HG03175 (cell line): ENCODE data around the gene SMARCC1.
"Not testable (repeated sequence)": the region's sequence is repeated elsewhere in the genome, so short reads cannot be mapped to it uniquely, and the experiment has no call there.

ENCODE experiments used
- ATAC-seq: cut with Tn5 transposase; IDR thresholded peaks from one replicate; pipeline ENCODE4 v1.9.1; 2021; ENCODE audit warnings: mild to moderate bottlenecking, moderate library complexity; ENCODE audit not compliant: unreplicated experiment

SMARCC1 gene

DNA sequence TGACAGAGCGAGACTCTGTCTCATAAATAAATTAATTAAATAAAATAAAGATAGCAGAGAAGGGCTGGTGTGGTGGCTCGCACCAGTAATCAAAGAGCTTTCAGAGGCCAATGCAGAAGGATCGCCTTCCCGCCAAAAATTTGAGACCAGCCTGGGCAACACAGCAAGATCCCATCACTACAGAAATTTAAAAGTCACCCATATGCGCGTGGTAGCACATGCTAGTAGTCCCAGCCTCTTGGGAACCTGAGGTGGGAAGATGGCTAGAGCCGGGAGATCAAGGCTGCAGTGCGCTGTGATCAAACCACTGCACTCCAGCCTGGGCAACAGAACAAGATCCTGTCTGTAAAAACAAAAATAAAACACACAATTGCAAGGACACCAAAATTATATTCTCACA is 9.6 kb downstream of the SMARCC1 start:
- ATAC-seq, result no peak

DNA sequence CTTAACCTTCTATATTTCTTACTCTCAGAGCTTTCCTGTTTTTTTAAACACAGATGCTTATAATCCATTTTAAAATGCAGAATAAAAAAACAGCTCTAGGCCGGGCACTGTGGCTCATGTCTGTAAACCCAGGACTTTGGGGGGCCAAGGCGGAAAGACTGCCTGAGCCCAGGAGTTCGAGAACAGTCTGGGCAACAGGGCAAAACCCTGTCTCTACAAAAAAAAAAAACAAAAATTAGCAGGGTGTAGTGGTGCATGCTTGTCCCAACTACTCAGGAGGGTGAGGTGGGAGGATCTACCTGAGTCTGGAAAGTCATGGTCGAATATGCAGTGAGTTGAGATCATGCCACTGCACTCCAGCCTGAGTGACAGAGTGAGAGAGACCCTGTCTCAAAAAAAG is 15.5 kb downstream of the SMARCC1 start:
- ATAC-seq, result no peak

DNA sequence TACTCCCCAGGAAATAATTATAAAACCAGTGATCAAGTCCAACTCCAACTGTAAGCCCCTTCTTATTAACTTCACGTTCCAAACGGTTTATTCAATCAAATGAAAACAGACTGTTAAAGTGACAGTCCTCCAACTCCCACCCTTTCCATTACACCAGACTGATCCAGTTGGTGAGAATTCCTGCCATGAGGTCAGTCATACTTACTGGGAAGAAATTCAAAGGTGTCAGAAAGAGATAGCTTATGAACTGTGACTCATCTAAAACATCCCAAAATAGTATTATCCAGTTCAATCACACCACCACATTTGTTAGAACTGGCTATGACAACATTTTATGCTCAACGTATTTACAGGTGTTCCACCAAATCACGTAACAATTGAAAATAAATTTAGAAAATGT is 19.5 kb downstream of the SMARCC1 start:
- ATAC-seq, result no peak

DNA sequence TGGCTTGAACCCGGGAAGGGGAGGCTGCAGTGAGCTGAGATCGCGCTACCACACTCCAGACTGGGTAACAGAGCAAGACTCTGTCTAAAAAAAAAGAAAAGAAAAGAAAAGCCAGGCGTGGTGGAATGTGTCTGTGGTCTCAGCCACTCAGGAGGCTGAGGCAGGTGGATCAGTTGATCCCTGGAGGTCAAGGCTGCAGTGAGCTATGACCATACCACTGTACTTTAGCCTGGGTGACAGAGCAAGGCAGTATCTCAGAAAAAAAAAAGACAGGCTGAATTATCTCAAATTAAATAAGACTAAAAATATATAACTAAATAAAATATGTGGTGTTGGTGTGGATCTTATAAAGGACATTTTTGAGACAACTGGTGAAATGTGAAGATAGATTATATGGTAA is 20.6 kb downstream of the SMARCC1 start:
- ATAC-seq, result no peak

DNA sequence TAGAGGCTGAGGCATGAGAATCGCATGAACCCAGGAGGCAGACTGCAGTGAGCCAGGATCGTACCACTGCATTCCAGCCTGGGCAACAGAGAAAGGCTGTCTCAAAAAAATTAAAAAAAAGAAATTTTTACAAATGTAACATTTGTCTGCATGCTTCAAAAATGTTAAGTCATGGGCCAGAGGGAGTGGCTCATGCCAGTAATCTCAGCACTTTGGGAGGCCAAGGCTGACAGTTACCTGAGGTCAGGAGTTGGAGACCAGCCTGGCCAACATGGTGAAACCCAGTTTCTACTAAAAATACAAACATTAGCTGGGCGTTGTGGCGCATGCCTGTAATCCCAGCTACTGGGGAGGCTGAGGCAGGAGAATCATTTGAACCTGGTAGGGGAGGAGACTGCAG is 21.5 kb downstream of the SMARCC1 start:
- not testable (repeated sequence) for ATAC-seq

DNA sequence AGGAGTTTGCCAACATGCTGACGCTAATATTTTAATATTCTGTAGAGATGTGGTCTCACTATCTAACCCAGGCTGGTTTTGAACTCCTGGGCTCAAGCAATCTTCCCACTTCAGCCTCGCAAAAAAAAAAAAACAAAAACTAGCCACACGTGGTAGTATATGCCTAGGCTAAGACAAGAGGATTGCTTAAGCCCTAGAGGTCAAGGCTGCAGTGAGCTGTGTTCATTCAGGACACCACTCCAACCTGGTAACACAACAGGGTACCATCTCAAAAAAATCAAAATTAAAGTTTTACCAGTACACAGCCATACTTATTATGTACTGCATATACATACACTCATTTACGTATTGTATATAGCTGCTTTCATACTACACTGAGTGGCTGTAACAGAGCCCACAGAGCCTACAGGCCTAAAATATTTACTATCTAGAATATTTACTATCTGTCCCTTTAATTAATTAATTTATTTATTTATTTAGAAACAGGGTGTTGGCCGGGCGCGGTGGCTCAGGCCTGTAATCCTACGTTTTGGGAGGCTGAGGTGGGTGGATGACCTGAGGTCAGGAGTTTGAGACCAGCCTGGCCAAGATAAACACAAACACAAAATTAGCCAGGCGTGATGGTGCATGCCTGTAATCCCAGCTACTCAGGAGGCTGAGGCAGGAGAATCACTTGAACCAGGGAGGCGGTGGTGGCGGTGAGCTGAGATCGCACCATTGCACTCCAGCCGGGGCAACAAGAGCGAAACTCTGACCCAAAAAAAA is 23.2 kb downstream of the SMARCC1 start:
- no peak for ATAC-seq

DNA sequence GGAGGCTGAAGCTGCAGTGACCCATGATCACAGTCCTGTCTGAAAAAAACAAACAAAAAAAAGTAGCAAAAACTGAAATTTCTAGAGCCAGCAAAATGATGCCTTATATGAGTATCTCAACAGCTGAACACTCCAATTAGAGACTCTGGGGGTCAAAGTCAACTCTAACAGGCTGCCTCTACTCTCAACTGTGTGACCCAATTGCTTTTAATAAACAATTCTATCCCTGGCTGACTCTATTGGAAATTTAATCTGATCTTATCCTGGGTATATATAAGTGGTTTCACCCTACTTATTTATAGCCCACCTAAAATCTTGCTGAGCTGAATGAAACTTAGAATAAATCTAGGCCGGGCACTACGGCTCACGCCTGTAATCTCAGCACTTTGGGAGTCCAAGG is 29.0 kb downstream of the SMARCC1 start:
- ATAC-seq, result no peak

DNA sequence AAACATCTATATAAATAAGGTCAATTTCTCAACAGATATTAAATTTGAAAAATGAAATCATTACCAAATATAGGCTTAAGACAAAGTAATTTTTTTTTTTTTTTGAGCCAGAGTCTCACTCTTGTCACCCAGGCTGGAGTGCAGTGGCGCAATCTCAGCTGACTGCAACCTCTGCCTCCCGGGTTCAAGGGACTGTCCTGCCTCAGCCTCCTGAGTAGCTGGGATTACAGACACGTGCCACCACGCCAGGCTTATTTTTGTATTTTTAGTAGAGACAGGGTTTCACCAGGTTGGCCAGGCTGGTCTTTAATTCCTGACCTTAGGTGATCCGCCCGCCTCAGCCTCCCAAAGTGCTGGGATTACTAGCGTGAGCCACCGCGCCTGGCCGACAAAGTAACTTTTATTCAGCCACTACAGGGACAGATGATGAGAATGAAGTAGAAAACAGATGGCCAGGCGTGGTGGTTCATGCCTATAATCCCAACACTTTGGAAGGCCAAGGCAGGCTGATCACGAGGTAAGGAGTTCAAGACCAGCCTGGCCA is 30.8 kb downstream of the SMARCC1 start:
- ATAC-seq, result not testable (repeated sequence)

DNA sequence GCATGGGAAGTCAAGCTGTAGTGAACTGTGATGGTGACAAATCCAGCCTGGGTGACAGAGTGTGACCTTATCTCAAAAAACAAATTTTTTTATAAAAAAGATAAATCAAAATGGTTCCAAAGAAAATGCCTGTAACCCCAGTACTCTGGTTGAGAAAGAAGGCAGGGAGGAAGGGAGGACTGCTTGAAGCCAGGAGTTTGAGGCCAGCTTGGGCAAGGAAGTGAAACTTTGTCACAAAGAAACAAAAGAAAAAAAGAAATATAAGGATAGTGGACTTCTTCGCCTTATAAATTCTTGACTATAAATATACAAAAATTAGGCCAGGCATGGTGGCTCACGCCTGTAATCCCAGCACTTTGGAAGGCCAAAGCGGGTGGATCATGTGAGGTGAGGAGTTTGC is 34.1 kb downstream of the SMARCC1 start:
- ATAC-seq, result no peak

DNA sequence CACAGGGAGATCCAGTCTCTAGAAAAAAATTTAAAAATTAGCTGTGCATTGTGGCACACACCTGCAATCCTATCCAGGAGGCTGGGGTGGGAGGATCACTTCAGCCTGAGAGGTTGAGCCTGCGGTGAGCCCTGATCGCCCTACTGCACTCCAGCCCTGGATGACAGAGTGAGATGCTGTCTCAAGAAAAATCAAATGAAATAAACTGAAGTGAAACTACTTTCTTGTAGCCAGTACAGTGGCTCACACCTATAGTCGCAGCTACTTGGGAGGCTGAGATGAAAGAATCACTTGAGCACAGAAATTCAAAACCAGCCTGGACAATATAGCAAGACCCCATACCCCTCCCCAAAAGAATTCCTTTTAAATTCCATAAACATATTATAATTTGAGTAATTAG is 35.4 kb downstream of the SMARCC1 start:
- ATAC-seq, result no peak

DNA sequence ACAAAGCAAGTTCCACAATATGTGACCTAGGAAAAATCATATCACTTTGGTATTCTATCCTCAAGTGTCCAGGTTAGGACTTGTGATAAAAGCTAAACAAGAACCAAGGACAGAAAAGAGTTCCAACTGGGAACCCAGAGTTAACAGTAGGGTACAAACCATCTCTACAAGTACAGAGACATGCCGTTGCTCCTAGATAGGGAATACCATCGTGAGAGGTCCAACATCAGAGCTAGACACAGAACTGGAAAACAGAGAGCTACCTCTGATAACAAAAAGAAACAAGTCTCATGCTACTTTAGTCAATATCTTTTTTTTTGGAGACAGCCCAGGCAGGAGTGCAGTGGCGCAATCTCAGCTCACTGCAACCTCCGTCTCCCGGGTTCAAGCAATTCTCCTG is 37.8 kb downstream of the SMARCC1 start:
- ATAC-seq, result no peak

DNA sequence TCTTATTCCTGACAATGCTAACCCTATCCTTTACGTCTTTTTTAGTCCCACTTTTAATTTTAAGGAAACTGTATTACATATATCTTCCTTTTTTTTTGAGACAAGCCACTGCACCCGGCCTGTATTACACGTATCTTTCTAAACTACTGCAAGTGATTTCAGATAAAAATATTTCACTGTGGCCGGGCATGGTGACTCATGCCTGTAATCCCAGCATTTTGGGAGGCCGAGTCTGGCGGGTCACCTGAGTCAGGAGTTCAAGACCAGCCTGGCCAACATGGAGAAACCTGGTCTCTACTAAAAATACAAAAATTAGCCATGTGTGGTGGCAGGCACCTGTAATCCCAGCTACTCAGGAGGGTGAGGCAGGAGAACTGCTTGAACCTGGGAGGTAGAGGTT is 38.3 kb downstream of the SMARCC1 start:
- ATAC-seq, result not testable (repeated sequence)

DNA sequence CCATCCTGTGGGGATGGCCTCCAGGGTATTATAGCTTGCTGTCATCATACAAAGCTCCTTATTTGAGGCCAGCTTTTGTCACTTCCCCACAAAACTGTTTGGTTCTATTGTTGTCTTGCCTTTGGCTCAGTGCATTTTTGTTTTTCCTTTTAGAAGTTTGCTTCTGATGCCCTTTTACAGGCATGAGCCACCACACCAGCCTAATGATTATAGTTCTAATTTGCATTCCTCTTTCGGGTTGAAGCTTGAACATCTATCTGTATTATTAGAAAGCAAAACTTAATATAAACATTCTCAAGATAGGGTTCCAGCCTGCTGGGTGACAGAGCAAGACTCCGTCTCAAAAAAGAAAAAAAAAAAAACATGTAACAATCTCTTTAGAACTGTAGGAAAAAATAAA is 39.8 kb downstream of the SMARCC1 start:
- ATAC-seq, result no peak

DNA sequence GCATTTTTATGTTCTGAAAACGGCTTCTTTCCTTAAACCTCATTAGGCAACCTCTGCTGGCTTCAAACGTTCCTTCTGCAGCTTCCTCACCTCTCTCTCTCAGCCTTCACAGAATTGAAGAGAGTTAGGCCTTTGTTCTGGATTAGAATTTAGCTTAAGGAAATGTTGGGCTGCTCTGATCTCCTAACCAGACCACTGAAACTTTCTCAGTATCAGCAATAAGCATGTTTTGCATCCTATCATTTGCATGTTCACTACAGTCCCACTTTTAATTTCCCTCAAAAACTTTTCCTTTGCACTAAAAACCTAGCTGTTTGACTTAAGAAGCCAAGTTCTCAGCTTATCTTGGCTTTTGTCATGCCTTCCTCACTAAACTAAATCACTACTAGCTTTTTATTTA is 49.5 kb downstream of the SMARCC1 start:
- no peak for ATAC-seq

DNA sequence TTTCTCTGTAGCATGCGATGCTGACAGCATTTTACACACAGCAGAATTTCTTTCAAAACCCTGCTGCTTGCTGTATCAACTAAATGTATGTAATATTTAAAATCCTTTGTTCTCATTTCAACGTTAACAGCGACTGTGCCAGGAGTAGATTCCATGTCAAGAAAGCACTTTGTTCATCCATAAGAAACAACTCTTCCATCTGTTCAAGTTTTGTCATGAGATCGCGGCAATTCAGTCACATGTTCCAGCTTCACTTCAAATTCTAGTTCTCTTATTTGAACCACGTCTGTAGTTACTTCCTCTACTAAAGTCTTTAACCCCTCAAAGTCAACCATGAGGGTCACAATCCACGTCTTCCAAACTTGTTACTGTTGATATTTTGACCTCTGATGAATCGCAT is 50.6 kb downstream of the SMARCC1 start:
- ATAC-seq, result no peak

DNA sequence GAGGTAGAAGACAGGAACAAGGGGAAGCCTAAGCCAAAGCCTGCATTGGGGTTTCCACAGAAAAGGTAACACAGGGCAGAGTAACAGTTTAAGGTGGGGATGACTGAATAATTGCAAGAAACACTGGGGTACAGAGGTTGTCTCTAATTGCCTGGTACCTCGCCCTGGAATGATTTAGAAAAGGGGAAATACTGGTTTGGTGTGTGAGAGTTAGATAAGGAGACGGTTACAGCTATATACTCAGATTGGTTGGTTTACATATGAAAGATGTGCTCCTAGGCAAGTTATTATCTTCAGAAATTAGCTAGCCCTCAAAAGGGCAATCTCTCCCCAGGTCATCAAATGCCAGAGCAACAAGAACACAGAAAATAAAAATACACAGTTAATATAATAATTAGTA is 58.8 kb downstream of the SMARCC1 start:
- ATAC-seq, result no peak

DNA sequence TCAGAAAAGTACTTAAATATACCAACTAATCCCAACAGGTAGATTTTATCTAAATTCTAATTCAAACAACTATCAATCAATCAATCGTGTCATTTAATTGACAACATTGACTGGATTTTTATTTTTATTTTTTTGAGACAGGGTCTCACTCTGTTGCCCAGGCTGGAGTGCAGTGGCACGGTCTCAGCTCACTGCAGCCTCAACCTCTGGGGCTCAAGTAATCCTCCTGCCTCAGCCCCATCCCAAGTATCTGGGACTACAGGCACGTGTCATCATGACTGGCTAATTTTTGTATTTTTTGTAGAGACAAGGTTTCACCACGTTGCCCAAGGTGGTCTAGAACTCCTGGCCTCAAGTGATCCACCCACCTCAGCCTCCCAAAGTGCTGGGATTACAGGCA is 64.2 kb downstream of the SMARCC1 start:
- ATAC-seq, result not testable (repeated sequence)

DNA sequence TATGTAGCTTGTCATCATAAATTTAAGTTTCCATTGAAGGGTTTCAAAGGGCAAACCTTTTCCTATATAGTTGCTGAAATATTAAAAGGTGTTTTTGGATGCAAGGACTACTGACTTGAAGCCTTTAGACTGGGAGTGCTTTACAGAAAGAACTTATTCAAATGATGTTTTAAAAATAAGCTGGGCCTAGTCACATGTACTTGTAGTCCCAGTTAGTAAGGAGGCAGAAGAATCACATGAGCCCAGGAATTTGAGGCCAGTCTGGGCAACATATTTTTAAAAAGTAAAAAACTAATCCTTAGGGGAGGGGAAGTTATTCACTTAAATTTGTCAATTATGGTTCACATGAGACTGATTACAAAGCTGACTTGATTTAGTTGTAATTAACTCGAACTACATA is 65.0 kb downstream of the SMARCC1 start:
- no peak for ATAC-seq

DNA sequence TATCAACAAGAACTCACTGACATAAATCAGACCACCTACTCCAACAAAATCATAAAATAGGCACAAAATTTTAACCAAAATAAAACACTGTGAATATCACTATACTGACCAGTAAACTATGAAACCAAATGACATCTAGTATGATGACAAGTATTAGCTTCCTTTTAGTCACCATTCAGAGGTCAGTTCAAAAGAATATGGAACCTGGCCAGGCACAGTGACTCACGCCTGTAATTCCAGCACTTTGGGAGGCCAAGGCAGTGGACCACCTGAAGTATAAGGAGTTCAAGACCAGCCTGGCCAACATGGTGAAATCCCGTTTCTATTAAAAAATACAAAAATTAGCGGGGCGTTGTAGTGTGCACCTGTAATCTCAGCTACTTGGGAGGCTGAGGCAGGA is 65.8 kb downstream of the SMARCC1 start:
- no peak for ATAC-seq

DNA sequence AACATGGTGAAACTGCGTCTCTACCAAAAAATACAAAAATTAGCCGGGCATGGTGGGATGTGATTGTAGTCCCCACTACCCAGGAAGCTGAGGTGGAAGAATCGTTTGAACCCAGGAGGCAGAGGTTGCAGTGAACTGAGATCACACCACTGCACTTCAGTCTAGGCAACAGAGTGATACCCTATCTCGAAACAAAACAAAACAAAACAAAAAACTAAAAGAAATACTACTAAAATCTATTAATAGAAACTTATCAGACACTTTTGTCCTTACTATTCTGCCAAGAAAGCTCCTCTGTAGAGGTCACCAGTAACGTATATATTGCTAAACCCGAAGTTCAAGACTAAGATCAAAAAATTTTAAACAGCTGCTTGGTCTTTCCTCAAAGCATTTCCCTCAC is 67.1 kb downstream of the SMARCC1 start:
- no peak for ATAC-seq

DNA sequence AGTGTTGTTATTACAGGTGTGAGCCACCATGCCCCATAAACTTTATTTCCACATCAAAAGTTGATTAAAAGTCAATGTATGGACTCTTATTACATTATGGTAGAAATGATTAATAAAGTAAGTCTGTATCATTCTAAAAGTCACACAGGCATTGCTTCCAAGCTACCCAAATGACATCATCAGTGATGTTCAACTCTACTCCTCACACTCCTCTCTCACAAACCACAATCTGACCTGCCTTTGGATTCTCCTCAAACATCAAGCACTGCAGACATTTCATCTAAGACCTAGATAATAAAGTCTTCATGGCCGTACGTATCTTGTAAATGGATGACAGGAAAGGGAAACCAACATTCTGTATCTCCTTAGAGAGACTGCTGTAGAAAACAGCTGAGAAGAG is 68.0 kb downstream of the SMARCC1 start:
- ATAC-seq, result no peak

DNA sequence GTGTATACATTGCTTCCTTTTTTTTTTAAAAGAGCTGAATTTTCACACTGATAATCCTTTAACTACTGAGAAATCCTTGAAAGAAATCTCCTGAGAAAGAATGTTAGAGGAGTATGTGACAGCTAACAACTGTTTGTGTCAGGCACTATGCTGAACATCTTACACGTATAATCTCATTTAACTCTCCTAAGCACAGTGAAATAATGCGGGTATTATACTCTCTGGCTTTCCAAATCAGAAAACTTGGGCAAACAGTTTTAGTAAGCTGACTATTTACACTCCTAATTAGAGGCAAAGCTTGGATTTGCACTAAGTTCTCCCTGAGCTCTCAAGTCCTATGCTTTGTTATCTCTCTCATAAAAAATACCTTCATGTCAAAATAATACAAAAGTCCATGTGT is 69.3 kb downstream of the SMARCC1 start:
- no peak for ATAC-seq

DNA sequence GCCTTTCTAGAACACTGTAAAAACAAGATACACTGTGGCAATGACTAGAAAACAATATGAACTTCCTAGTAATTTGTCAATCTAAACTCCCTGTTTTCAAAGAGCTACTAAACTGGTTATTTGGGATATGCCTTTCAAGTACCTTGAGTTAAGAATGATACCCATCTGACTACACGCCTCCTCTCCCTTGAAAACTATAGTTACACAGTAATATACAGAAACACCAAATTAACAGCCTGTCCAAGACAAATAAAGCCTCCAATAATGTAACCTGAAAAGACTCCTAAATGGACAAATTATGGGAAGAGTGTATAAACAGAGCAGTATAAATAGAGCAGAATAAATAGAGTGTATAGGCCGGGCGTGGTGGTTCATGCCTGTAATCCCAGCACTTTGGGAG is 70.1 kb downstream of the SMARCC1 start:
- ATAC-seq, result no peak
